ENCODE data around the gene EML4.
"Not testable (repeated sequence)": the region's sequence is repeated elsewhere in the genome, so short reads cannot be mapped to it uniquely, and the experiment has no call there.

The EML4 gene

DNA sequence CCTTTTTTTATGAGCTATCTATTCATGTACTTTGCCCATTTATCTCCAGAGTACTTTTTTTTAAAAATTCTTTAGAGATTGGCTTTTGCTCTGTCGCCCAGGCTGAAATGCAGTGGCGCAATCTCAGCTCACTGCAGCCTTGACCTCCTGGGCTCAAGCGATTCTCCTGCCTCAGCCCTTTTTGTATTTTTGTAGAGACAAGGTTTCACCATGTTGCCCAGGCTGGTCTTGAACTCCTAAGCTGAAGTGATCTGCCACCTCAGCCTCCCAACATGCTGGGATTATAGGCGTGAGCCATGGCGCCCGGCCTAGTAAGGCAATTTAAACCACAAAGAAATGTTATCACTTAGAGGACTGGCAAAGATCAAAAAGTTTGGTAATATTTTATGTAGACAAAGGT is 177.7 kb downstream of the EML4 start:
- not testable (repeated sequence) for H3K27me3 Mint-ChIP-seq; H3K4me3 Mint-ChIP-seq; H3K9me3 Mint-ChIP-seq; ATAC-seq (replicated peaks; ENCODE audit: extremely low read depth, poor library complexity, severe bottlenecking); DNase-seq (ENCODE audit: low spot score in 2 of 2)
- H3K27ac Mint-ChIP-seq (ENCODE audit: low read depth) = peak overlapping the region; percentile 53
- peaks cover 26% of the 10 kb centered on the region for H3K4me1 Mint-ChIP-seq
- H3K36me3 Mint-ChIP-seq (ENCODE audit: insufficient read depth) = peaks cover 38% of the 10 kb centered on the region

DNA sequence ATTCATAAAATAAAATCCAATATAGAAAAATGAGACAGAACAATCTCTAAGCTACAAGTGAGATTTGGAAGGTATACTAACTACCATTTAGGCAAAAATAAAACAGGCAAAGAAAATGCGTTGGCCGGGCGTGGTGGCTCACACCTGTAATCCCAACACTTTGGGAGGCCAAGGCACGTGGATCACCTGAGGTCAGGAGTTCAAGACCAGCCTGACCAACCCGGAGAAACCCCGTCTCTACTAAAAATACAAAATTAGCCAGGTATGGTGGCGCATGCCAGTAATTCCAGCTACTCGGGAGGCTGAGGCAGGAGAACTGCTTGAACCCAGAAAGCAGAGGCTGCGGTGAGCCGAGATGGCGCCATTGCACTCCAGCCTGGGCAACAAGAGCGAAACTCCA is 178.4 kb downstream of the EML4 start:
- H3K36me3 Mint-ChIP-seq (ENCODE audit: insufficient read depth) = peaks cover 42% of the 10 kb centered on the region
- DNase-seq (ENCODE audit: low spot score in 2 of 2); H3K27me3 Mint-ChIP-seq; H3K9me3 Mint-ChIP-seq; H3K4me3 Mint-ChIP-seq; ATAC-seq (replicated peaks; ENCODE audit: extremely low read depth, poor library complexity, severe bottlenecking): not testable (repeated sequence)
- peak overlapping the region; percentile 53 for H3K27ac Mint-ChIP-seq (ENCODE audit: low read depth)
- peaks cover 23% of the 10 kb centered on the region for H3K4me1 Mint-ChIP-seq

DNA sequence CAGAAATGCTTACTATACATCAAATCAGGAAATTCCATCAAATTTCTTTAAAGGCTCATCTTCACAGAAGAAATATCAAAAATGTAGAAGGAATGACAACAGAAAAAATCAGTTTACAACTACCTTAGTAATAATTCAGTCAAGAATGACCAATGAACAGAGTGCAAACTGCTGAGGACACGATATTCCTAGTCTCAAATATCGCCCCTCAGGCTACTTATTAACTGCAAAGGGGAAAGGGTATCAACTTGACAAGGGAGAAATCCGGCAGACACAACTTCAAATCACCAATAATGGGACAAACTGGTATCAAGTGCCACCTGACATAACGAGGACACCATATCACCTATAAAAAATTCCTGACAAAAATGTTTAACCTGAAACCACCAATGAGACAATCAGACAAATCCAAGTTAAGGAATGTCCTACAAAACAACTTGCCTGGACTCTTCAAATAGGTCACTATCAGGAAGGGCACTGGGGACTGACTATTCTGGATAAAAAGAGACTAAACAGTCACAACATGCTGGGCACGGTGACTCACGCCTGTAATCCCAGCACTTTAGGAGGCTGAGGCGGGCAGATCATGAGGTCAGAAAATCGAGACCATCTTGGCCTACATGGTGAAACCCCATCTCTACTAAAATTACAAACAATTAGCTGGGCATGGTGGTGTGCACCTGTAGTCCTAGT is 179.1 kb downstream of the EML4 start:
- no peaks in the 10 kb centered on the region for H3K27me3 Mint-ChIP-seq
- no peak for DNase-seq (ENCODE audit: low spot score in 2 of 2)
- peak overlapping the region; percentile 53 for H3K27ac Mint-ChIP-seq (ENCODE audit: low read depth)
- H3K4me1 Mint-ChIP-seq = peaks cover 27% of the 10 kb centered on the region
- H3K9me3 Mint-ChIP-seq = no peaks in the 10 kb centered on the region
- no peak for ATAC-seq (replicated peaks; ENCODE audit: extremely low read depth, poor library complexity, severe bottlenecking)
- H3K4me3 Mint-ChIP-seq = no peak overlapping the region
- H3K36me3 Mint-ChIP-seq (ENCODE audit: insufficient read depth) = peaks cover 42% of the 10 kb centered on the region

DNA sequence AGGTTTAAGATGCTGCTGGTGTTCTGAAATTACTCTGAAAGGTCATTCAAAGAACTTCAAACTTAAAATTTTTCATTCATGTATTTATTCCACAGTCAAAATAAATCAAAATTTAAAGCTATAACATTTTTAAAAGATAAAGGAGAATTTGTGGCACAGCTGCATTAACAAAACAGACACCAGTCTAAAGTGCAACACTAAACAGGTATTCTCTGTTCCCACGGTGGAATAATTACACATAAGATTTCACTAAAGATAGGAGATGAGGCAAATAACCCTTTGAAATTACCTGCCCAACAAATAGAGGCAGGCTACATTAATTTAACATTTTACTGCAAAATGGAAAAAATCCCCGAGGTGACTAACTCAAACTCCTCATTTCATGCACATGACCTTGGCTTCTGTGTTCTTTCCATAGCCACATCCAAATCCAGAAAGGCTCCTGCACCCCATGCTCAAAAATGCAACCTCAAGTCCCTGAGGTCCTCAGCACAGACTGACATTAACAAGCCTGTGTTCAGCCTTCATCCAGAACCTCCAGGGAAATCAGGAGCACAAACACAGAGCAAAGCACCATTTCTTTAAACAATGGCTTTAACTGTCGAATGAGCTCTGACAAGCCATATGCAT is 181.4 kb downstream of the EML4 start:
- Mint-ChIP-seq H3K9me3 (no peaks in the 10 kb centered on the region), H3K4me3 (no peak overlapping the region), H3K27ac (ENCODE audit: low read depth) (no peak overlapping the region), H3K27me3 (no peaks in the 10 kb centered on the region), H3K4me1 (peaks cover 39% of the 10 kb centered on the region), H3K36me3 (ENCODE audit: insufficient read depth) (peaks cover 27% of the 10 kb centered on the region)
- DNase-seq (ENCODE audit: low spot score in 2 of 2) = no peak
- no peak for ATAC-seq (replicated peaks; ENCODE audit: extremely low read depth, poor library complexity, severe bottlenecking)

DNA sequence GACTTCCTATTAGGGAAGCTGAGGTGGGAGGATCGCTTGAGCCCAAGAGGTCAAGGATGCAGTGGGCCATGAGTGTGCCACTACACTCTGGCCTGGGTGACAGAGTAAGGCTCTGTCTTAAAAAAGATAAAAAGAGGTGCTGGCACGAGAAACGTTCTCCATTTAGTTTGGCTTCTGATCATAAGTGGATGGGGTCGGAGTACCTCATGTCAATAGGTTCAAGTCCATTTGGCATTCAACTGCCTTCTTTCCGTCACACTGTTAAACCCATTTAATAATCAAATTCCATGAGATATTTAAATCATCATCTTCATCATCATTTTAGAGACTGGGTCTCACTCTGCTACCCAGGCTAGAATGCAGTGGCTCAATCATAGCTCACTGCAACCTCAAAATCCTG is 182.7 kb downstream of the EML4 start:
- ATAC-seq (replicated peaks; ENCODE audit: extremely low read depth, poor library complexity, severe bottlenecking) = no peak
- no peak for DNase-seq (ENCODE audit: low spot score in 2 of 2)
- H3K27me3 Mint-ChIP-seq = no peaks in the 10 kb centered on the region
- no peak overlapping the region for H3K4me3 Mint-ChIP-seq
- peaks cover 23% of the 10 kb centered on the region for H3K36me3 Mint-ChIP-seq (ENCODE audit: insufficient read depth)
- no peak overlapping the region for H3K27ac Mint-ChIP-seq (ENCODE audit: low read depth)
- H3K4me1 Mint-ChIP-seq = peaks cover 46% of the 10 kb centered on the region
- no peaks in the 10 kb centered on the region for H3K9me3 Mint-ChIP-seq

DNA sequence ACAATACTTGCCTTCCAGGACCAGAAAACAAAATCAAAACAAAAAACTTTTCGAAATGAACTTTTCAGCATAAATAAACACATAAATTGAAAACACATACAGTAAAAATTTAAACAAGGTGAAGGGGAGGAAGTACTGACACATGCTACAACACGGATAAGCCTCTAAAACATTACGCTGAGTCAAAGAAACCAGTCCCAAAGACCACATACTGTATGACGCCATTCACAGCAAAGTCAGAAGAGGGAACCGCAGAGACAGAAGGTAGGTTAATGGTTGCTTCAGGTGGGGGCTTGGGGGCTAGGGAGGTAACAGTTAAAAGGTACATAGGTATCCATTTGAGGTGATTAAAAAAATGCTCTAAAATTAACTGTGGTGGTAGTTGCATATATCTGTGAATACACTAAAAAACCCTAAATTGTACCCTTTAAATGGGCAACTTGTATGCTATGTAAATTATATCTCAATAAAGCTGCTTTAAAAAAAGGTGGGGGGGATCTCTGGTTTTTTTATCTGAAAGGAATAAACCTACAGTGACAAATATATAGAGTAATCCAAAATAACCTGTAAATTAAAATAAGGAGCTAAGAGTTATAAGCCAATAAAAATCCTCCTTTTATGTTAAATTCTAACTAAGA is 184.8 kb downstream of the EML4 start:
- peak overlapping the region; percentile 2 for H3K27ac Mint-ChIP-seq (ENCODE audit: low read depth)
- H3K9me3 Mint-ChIP-seq = no peaks in the 10 kb centered on the region
- no peak for DNase-seq (ENCODE audit: low spot score in 2 of 2)
- H3K4me3 Mint-ChIP-seq = no peak overlapping the region
- H3K4me1 Mint-ChIP-seq = peaks cover 58% of the 10 kb centered on the region
- no peak for ATAC-seq (replicated peaks; ENCODE audit: extremely low read depth, poor library complexity, severe bottlenecking)
- peaks cover 20% of the 10 kb centered on the region for H3K36me3 Mint-ChIP-seq (ENCODE audit: insufficient read depth)
- no peaks in the 10 kb centered on the region for H3K27me3 Mint-ChIP-seq

DNA sequence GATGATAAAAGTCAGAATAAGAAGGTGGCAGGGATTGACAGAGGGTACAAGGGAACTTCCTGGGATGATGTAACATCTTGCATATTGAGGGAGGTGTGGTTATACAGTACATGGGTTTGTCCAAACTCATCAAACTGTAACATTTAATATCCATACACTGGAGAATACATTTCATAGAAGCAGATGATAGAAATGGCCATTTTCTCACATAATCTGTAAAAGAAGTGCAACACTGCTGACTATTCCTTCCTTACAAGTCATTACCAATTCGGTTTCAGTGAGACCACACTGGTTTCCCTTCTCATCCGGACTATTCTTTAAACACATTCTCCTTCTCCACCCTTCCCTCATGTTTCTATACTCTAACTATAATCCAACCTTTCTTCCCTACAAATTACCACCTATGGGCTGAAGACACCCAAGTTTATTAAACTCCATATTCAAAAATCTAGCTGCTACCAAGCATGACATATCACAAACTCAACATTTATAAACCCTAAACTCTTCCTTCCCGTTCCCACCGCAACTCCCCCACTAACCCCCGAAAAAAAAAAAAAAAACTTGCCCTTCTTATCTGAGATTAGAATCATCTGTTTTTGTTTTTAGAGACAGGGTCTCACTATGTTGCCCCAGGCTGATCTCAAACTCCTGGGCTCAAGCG is 190.3 kb downstream of the EML4 start:
- Mint-ChIP-seq H3K27me3 (no peaks in the 10 kb centered on the region), H3K4me3 (peak overlapping the region; percentile 79), H3K9me3 (no peaks in the 10 kb centered on the region), H3K36me3 (ENCODE audit: insufficient read depth) (peaks cover 15% of the 10 kb centered on the region), H3K4me1 (peaks cover 59% of the 10 kb centered on the region), H3K27ac (ENCODE audit: low read depth) (peak overlapping the region; percentile 85)
- ATAC-seq (replicated peaks; ENCODE audit: extremely low read depth, poor library complexity, severe bottlenecking) (no peak), DNase-seq (ENCODE audit: low spot score in 2 of 2) (no peak)

DNA sequence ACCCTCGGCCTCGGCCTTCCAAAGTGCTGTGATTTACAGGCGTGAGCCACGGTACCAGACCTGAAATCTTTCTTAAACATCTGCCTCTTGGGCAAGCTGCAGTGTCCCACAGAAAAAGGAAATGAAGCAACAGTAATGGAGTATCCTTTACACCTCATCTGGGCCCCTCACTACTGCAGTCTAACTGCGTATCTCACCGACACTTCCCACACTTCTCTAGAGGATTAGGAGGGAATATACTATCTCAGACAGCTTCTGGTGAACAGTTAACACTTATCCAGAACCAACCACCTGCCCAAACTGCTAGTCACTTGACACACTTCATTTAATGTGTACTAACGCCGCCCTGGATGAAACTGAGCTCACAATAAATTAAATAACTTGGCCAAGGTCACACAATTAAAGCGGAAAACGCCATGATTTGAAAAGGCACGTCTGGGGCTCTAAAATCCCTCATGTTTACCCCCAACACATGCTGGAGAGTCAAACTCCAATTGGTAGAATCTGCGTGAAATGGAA is 190.9 kb downstream of the EML4 start:
- DNase-seq (ENCODE audit: low spot score in 2 of 2) (no peak), ATAC-seq (replicated peaks; ENCODE audit: extremely low read depth, poor library complexity, severe bottlenecking) (no peak)
- Mint-ChIP-seq H3K4me1 (peaks cover 53% of the 10 kb centered on the region), H3K9me3 (no peaks in the 10 kb centered on the region), H3K4me3 (peak overlapping the region; percentile 79), H3K27me3 (no peaks in the 10 kb centered on the region), H3K27ac (ENCODE audit: low read depth) (peak overlapping the region; percentile 85), H3K36me3 (ENCODE audit: insufficient read depth) (peaks cover 15% of the 10 kb centered on the region)

DNA sequence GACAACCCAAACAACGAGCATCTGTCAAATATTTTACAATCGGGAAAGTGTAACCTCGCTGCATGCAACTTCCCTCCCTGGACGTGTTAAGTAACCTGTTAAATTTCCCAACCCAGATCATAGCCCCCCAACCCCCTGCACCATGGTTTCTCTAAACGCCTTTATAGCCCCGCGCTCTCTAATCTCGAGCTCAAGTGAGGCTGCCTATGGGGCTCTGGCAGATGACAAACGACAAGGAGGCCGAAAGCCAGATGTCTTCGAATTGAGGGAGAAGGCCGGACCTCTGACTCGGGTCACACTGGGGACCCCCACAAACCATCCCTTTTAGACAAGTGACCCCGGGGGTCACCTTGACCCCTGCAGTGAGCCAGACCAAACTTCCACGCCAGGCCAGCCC is 191.3 kb downstream of the EML4 start:
- Mint-ChIP-seq H3K9me3 (no peaks in the 10 kb centered on the region), H3K4me3 (peak overlapping the region; percentile 79), H3K27me3 (no peaks in the 10 kb centered on the region), H3K36me3 (ENCODE audit: insufficient read depth) (peaks cover 15% of the 10 kb centered on the region), H3K4me1 (peaks cover 51% of the 10 kb centered on the region), H3K27ac (ENCODE audit: low read depth) (peak overlapping the region; percentile 85)
- ATAC-seq (replicated peaks; ENCODE audit: extremely low read depth, poor library complexity, severe bottlenecking) (no peak), DNase-seq (ENCODE audit: low spot score in 2 of 2) (no peak)

DNA sequence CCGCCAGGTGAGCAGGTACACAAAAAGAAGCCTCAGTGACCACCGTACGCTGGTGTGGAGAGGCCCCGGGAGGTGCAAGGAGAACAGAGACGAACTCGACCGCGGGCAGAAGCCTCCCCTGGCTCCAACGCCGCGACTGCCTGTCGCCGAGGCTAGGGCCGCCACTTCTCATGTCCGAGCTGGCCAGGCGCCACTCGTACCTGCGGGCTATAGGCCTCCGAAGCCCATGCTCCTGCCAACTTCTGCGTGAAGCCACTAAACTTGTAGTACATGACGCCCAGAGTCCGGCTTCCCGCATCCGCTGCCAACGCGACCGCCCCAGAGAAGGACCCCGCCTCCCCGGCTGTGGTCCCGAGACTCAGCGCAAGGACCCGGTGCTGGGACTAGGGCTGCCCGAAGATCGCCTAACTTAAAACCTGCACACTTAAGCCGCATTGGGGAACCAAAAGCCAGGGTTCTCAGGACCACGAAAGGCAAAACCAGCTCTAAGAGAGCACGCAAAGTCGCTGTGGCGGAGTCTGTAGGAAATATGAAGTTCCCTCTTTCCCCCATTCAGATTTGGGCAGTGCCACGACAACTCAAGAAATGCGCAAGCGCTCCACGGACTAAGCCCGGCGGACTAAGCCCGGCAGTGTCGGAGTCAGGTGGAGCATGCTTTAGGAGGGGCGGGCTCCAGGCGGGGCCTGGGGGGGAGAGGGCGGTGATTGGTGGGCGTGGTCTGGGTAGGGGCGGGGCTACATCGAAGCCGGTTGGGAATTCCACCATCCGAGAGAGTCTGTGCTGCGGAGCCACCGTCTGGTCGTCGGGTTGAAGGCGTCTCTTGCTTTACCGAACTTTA is 192.0 kb downstream of the EML4 start, which contains the start of gene COX7A2L:
TSS of gene COX7A2L (minus strand) at position 328 of the 838 bp plus-strand sequence. CDS start at position 272, 56 bp downstream.
- peak; percentile 89 for ATAC-seq (replicated peaks; ENCODE audit: extremely low read depth, poor library complexity, severe bottlenecking)
- H3K4me3 Mint-ChIP-seq = peak within 1 kb of the TSS; percentile 79
- DNase-seq (ENCODE audit: low spot score in 2 of 2) = peak; percentile 90 to 91
- peak within 1 kb of the TSS; percentile 85 for H3K27ac Mint-ChIP-seq (ENCODE audit: low read depth)
- H3K9me3 Mint-ChIP-seq = no peaks in the 10 kb centered on the region
- peaks cover 48% of the 10 kb centered on the region for H3K4me1 Mint-ChIP-seq
- peaks cover 15% of the 10 kb centered on the region for H3K36me3 Mint-ChIP-seq (ENCODE audit: insufficient read depth)
- no peaks in the 10 kb centered on the region for H3K27me3 Mint-ChIP-seq

DNA sequence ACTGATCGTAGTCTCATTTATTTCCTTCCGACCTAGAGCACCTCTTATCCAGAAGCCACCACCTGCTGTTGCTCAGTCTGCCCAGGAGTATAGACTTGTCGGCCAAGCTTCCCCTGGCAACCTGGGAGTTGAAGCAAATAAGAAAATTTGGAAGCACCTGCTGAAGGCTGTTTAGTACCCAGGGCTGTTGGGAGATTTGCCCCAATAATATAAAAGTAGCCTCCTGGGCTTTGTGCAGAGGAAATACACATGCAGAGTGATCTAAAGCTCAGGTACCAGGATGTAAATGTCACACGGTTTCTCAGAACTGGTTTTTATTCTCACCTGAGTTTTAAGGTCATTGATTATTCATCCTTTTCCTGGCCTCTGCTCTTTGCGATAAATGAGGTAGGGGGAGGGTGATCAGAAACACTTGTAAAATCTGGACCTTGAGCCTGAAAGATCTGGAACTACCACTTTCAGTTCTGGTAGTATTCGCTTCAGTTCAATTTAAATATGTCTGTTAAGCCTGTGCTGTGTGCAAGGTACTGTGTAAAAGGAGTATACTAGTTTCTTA is 192.7 kb downstream of the EML4 start:
- Mint-ChIP-seq H3K4me3 (peak overlapping the region; percentile 79), H3K9me3 (no peaks in the 10 kb centered on the region), H3K4me1 (peaks cover 44% of the 10 kb centered on the region), H3K27ac (ENCODE audit: low read depth) (peak overlapping the region; percentile 85), H3K27me3 (no peaks in the 10 kb centered on the region), H3K36me3 (ENCODE audit: insufficient read depth) (peaks cover 15% of the 10 kb centered on the region)
- no peak for ATAC-seq (replicated peaks; ENCODE audit: extremely low read depth, poor library complexity, severe bottlenecking)
- DNase-seq (ENCODE audit: low spot score in 2 of 2) = no peak
